ENCODE results near the gene NEIL1.

GRCh38 chr15:75342221-75342620 lies 4.6 kb upstream of the NEIL1 start:
- TF ChIP-seq CTCF (conservative IDR thresholded peaks at IDR 0.05 in 1 of 2, IDR thresholded peaks at IDR 0.05 in 1 of 2; ENCODE audit: low read depth in 1 of 2, low read length in 2 of 2): no peak
- TF ChIP-seq EZH2 (IDR thresholded peaks at IDR 0.05; ENCODE audit: low read length, missing control alignments): no peak

Measured in fibroblast of lung (primary cell).